Activated T-helper 1 cell treated with anti-CD3 and anti-CD28 coated beads, Interleukin-12 subunit alpha, Interleukin-12 subunit beta, Interleukin-2, Interleukin-4 antibody, amounts not matched to agents 30 ng/mL and 10 ng/mL and 1 ng/mL, durations not matched to agents 14 hours and 24 hours and 36 hours (primary cell): ENCODE results near the gene SGIP1. TPM values are rescaled to one million over a fixed set of nuclear protein-coding genes. Genes with fewer than 3 reads are reported as not detected.
"Not testable (repeated sequence)": the region's sequence is repeated elsewhere in the genome, so short reads cannot be mapped to it uniquely, and the experiment has no call there.

Experiments used
- DNase-seq: peaks from one replicate; pipeline ENCODE4 v3.0.0; 2021; ENCODE audit warnings: low spot score
- H3K27ac Mint-ChIP-seq: one replicate; pipeline ENCODE4 v1.8.0; 2021; ENCODE audit warnings: mild to moderate bottlenecking, mixed read lengths
- H3K27me3 Mint-ChIP-seq: one replicate; pipeline ENCODE4 v1.8.0; 2022; ENCODE audit warnings: mild to moderate bottlenecking, moderate library complexity, mixed read lengths; ENCODE audit not compliant: insufficient read depth
- H3K36me3 Mint-ChIP-seq: one replicate; pipeline ENCODE4 v1.8.0; 2021; ENCODE audit warnings: low read depth, mixed read lengths
- H3K4me1 Mint-ChIP-seq: one replicate; pipeline ENCODE4 v1.8.0; 2021; ENCODE audit warnings: low read depth, mixed read lengths
- H3K4me3 Mint-ChIP-seq: one replicate; pipeline ENCODE4 v1.8.0; 2021; ENCODE audit warnings: mild to moderate bottlenecking, moderate library complexity, mixed read lengths
- H3K9me3 Mint-ChIP-seq: one replicate; pipeline ENCODE4 v1.8.0; 2021; ENCODE audit warnings: mixed read lengths
- intact Hi-C: fragments of 100-400 bp; cut with micrococcal nuclease; formaldehyde crosslinking; loops from one replicate; pipeline ENCODE4 v1.15.1; 2024
- total RNA-seq: library from RNA; stranded (reverse); gene quantifications from 2 replicates; pipeline ENCODE4 v1.2.3, GENCODE V29; 2022

SGIP1 gene
- total RNA-seq, 1 donor from 2014 or later = not detected

GRCh38 chr1:66575739-66576138, 41.8 kb downstream of the SGIP1 start:
- DNase-seq = no peak
- Mint-ChIP-seq H3K27ac (no peak overlapping the region), H3K4me1 (no peaks in the 10 kb centered on the region), H3K4me3 (no peak overlapping the region), H3K9me3 (no peaks in the 10 kb centered on the region), H3K27me3 (peaks cover 7% of the 10 kb centered on the region), H3K36me3 (no peaks in the 10 kb centered on the region)
- intact Hi-C loops = no loop called here

GRCh38 chr1:66576645-66577044, 42.7 kb downstream of the SGIP1 start:
- Mint-ChIP-seq H3K4me1 (no peaks in the 10 kb centered on the region), H3K36me3 (no peaks in the 10 kb centered on the region), H3K9me3 (no peaks in the 10 kb centered on the region), H3K27ac (no peak overlapping the region), H3K27me3 (peaks cover 6% of the 10 kb centered on the region), H3K4me3 (no peak overlapping the region)
- intact Hi-C loops = no loop called here
- no peak for DNase-seq

- intact Hi-C loops = no loop called here
- Mint-ChIP-seq H3K9me3 (no peaks in the 10 kb centered on the region), H3K27ac (no peak overlapping the region), H3K27me3 (peaks cover 6% of the 10 kb centered on the region), H3K4me3 (no peak overlapping the region), H3K4me1 (no peaks in the 10 kb centered on the region), H3K36me3 (no peaks in the 10 kb centered on the region)
- no peak for DNase-seq
These were observed 44.9 kb downstream of the SGIP1 start for GRCh38 chr1:66578841-66579240.

- Mint-ChIP-seq H3K36me3 (no peaks in the 10 kb centered on the region), H3K4me3 (no peak overlapping the region), H3K27me3 (peaks cover 6% of the 10 kb centered on the region), H3K9me3 (no peaks in the 10 kb centered on the region), H3K27ac (no peak overlapping the region), H3K4me1 (no peaks in the 10 kb centered on the region)
- DNase-seq = no peak
- intact Hi-C loops = no loop called here
These were observed 46.1 kb downstream of the SGIP1 start for GRCh38 chr1:66580081-66580480.

- no peaks in the 10 kb centered on the region for H3K4me1 Mint-ChIP-seq
- H3K9me3 Mint-ChIP-seq = no peaks in the 10 kb centered on the region
- no peak overlapping the region for H3K27ac Mint-ChIP-seq
- H3K27me3 Mint-ChIP-seq = no peaks in the 10 kb centered on the region
- intact Hi-C loops = no loop called here
- no peak overlapping the region for H3K4me3 Mint-ChIP-seq
- H3K36me3 Mint-ChIP-seq = no peaks in the 10 kb centered on the region
- DNase-seq = no peak
These were observed 49.1 kb downstream of the SGIP1 start for GRCh38 chr1:66583021-66583420.

- H3K9me3 Mint-ChIP-seq = no peaks in the 10 kb centered on the region
- DNase-seq = no peak
- peaks cover 2% of the 10 kb centered on the region for H3K27me3 Mint-ChIP-seq
- H3K4me3 Mint-ChIP-seq = no peak overlapping the region
- intact Hi-C loops = no loop called here
- no peaks in the 10 kb centered on the region for H3K36me3 Mint-ChIP-seq
- no peak overlapping the region for H3K27ac Mint-ChIP-seq
- H3K4me1 Mint-ChIP-seq = no peaks in the 10 kb centered on the region
These were observed 51.0 kb downstream of the SGIP1 start for GRCh38 chr1:66585002-66585401.

GRCh38 chr1:66589326-66589725, 55.4 kb downstream of the SGIP1 start:
- H3K9me3 Mint-ChIP-seq = no peaks in the 10 kb centered on the region

GRCh38 chr1:66592106-66592507, 58.2 kb downstream of the SGIP1 start:
- not testable (repeated sequence) for H3K4me3 Mint-ChIP-seq, DNase-seq, H3K27ac Mint-ChIP-seq, H3K36me3 Mint-ChIP-seq, H3K27me3 Mint-ChIP-seq, H3K9me3 Mint-ChIP-seq, H3K4me1 Mint-ChIP-seq
- intact Hi-C loops = loop anchor here (5.0 kb wide), 1 partner anchor 50 kb away; no protein-coding TSS in a partner anchor

More at GRCh38 chr1:66589326-66589725, 55.4 kb downstream of the SGIP1 start:
- no peak for DNase-seq
- H3K36me3 Mint-ChIP-seq = no peaks in the 10 kb centered on the region
- H3K27me3 Mint-ChIP-seq = peaks cover 2% of the 10 kb centered on the region
- intact Hi-C loops = no loop called here
- H3K4me1 Mint-ChIP-seq = no peaks in the 10 kb centered on the region
- no peak overlapping the region for H3K4me3 Mint-ChIP-seq
- no peak overlapping the region for H3K27ac Mint-ChIP-seq

GRCh38 chr1:66596191-66596590, 62.2 kb downstream of the SGIP1 start:
- H3K36me3 Mint-ChIP-seq = no peaks in the 10 kb centered on the region
- H3K4me3 Mint-ChIP-seq = no peak overlapping the region
- peaks cover 6% of the 10 kb centered on the region for H3K27me3 Mint-ChIP-seq
- H3K27ac Mint-ChIP-seq = no peak overlapping the region
- DNase-seq = no peak
- no peaks in the 10 kb centered on the region for H3K9me3 Mint-ChIP-seq
- intact Hi-C loops = no loop called here
- H3K4me1 Mint-ChIP-seq = no peaks in the 10 kb centered on the region

GRCh38 chr1:66597500-66597899, 63.5 kb downstream of the SGIP1 start:
- H3K27ac Mint-ChIP-seq = no peak overlapping the region
- peaks cover 8% of the 10 kb centered on the region for H3K27me3 Mint-ChIP-seq
- DNase-seq = no peak
- no peaks in the 10 kb centered on the region for H3K9me3 Mint-ChIP-seq
- H3K4me3 Mint-ChIP-seq = no peak overlapping the region
- no peaks in the 10 kb centered on the region for H3K4me1 Mint-ChIP-seq
- H3K36me3 Mint-ChIP-seq = no peaks in the 10 kb centered on the region
- intact Hi-C loops = no loop called here

GRCh38 chr1:66598670-66599069, 64.7 kb downstream of the SGIP1 start:
- H3K27ac Mint-ChIP-seq = no peak overlapping the region
- H3K4me1 Mint-ChIP-seq = no peaks in the 10 kb centered on the region
- no peaks in the 10 kb centered on the region for H3K9me3 Mint-ChIP-seq
- intact Hi-C loops = no loop called here
- DNase-seq = no peak
- H3K4me3 Mint-ChIP-seq = no peak overlapping the region
- peaks cover 8% of the 10 kb centered on the region for H3K27me3 Mint-ChIP-seq
- H3K36me3 Mint-ChIP-seq = no peaks in the 10 kb centered on the region

- no peak for DNase-seq
- intact Hi-C loops = no loop called here
- no peaks in the 10 kb centered on the region for H3K9me3 Mint-ChIP-seq
These were observed 65.4 kb downstream of the SGIP1 start for GRCh38 chr1:66599346-66599745.

GRCh38 chr1:66599899-66600737, 66.2 kb downstream of the SGIP1 start:
- Mint-ChIP-seq H3K27me3 (peaks cover 8% of the 10 kb centered on the region), H3K4me1 (no peaks in the 10 kb centered on the region), H3K4me3 (no peak overlapping the region), H3K36me3 (no peaks in the 10 kb centered on the region), H3K27ac (no peak overlapping the region), H3K9me3 (no peaks in the 10 kb centered on the region)
- intact Hi-C loops = no loop called here
- DNase-seq = no peak

More at GRCh38 chr1:66599346-66599745, 65.4 kb downstream of the SGIP1 start:
- H3K4me3 Mint-ChIP-seq = no peak overlapping the region
- H3K36me3 Mint-ChIP-seq = no peaks in the 10 kb centered on the region
- H3K4me1 Mint-ChIP-seq = no peaks in the 10 kb centered on the region
- H3K27ac Mint-ChIP-seq = no peak overlapping the region
- H3K27me3 Mint-ChIP-seq = peaks cover 8% of the 10 kb centered on the region
